GM12878 (cell line): ENCODE data around the gene CCNL1. TPM values are rescaled to one million over a fixed set of nuclear protein-coding genes. Genes with fewer than 3 reads are reported as not detected.

Experiments
- ATAC-seq: fragments of 200-7000 bp; cut with Tn5 transposase; 3 replicates; pipeline ENCODE4 v1.9.1; 2020; ENCODE audit warnings: mild to moderate bottlenecking, moderate library complexity
- BruUV-seq: library from RNA; stranded (reverse); fragments of 400-500 nt; replicated peaks from 2 replicates; lab custom pipeline; 2021; lab: Mats Ljungman, UMichigan
- CTCF ChIA-PET: fragments of 300-600 bp; sonication (Branson Sonifier 250); formaldehyde crosslinking; extraction: SDS; loops from one replicate; lab custom pipeline; 2021; ENCODE audit warnings: inconsistent platforms; lab: Yijun Ruan, JAX
- POLR2A ChIA-PET: fragments of 350-600 bp; formaldehyde crosslinking; extraction: SDS; loops from one replicate; lab custom pipeline; 2021; ENCODE audit warnings: inconsistent platforms; lab: Charles Lee
- RAD21 ChIA-PET: fragments of 300-600 bp; sonication (Branson Sonifier 250); formaldehyde crosslinking; loops from one replicate; lab custom pipeline; 2023; ENCODE audit warnings: antibody characterized with exemption; ENCODE audit not compliant: unreplicated experiment; lab: Charles Lee
- SMC1A ChIA-PET: fragments of 300-600 bp; sonication (Branson Sonifier 250); formaldehyde crosslinking; loops from one replicate; lab custom pipeline; 2023; ENCODE audit not compliant: unreplicated experiment, uncharacterized antibody; lab: Charles Lee
- DNase-seq: peaks from one replicate; pipeline ENCODE4 v3.0.0-alpha.2; 2011; ENCODE audit warnings: low read depth, low spot score
- FAIRE-seq: peaks from 3 replicates; lab custom pipeline; 2011; peaks lifted over from hg19 to GRCh38; lab: Jason Lieb, UNC
- H2AFZ ChIP-seq: 2 replicates; pipeline ENCODE4 v1.6.0; 2011; ENCODE audit warnings: low read depth, low read length, control low read depth; ENCODE audit not compliant: control insufficient read depth
- H3K27ac ChIP-seq: 2 replicates; pipeline ENCODE4 v1.5.1; 2011; ENCODE audit warnings: control low read depth; ENCODE audit not compliant: control insufficient read depth, insufficient read depth
- H3K27me3 ChIP-seq, 2 experiments: replicated peaks in 1 of 2; 2 replicates each; pipeline versions ENCODE4 v1.6.0 to v1.6.1; 2011; ENCODE audit warnings: low read length in 1 of 2; ENCODE audit not compliant: control insufficient read depth in 2 of 2, insufficient read depth in 2 of 2
- H3K36me3 ChIP-seq, 2 experiments: 2 replicates each; pipeline ENCODE4 v1.5.1; 2011; ENCODE audit warnings: low read length in 1 of 2; ENCODE audit not compliant: control insufficient read depth in 2 of 2, insufficient read depth in 2 of 2
- H3K4me1 ChIP-seq: 2 replicates; pipeline ENCODE4 v1.6.1; 2011; ENCODE audit warnings: mild to moderate bottlenecking, low read length, moderate library complexity, mixed read lengths; ENCODE audit not compliant: control insufficient read depth, insufficient read depth
- H3K4me2 ChIP-seq: 2 replicates; pipeline ENCODE4 v1.6.0; 2011; ENCODE audit warnings: control low read depth; ENCODE audit not compliant: control insufficient read depth, insufficient read depth
- H3K4me3 ChIP-seq: fragments of 200-600 bp; sonication (generic); 2 replicates; pipeline ENCODE4 v1.5.1; 2016
- H3K79me2 ChIP-seq: 2 replicates; pipeline ENCODE4 v1.6.0; 2011; ENCODE audit warnings: low read length; ENCODE audit not compliant: control insufficient read depth, insufficient read depth
- H3K9ac ChIP-seq: 2 replicates; pipeline ENCODE4 v1.8.0; 2011; ENCODE audit warnings: low read length, control low read depth, mixed read lengths; ENCODE audit not compliant: control insufficient read depth, insufficient read depth
- H3K9me3 ChIP-seq: replicated peaks from 3 replicates; pipeline ENCODE4 v1.5.1; 2011; ENCODE audit warnings: mild to moderate bottlenecking, low read length; ENCODE audit not compliant: control insufficient read depth, insufficient read depth
- H4K20me1 ChIP-seq: 2 replicates; pipeline ENCODE4 v1.6.0; 2011; ENCODE audit not compliant: control insufficient read depth, insufficient read depth
- BHLHE40 ChIP-seq, 2 experiments: fragments of 450-650 bp in 1 of 2; IDR thresholded peaks; 2 replicates each; pipeline ENCODE4 v1.6.1; 2011 to 2017; ENCODE audit warnings: low read depth in 2 of 2, borderline replicate concordance in 1 of 2, improper control_type of control experiment in 1 of 2, low read length in 1 of 2, mild to moderate bottlenecking in 1 of 2
- CEBPB ChIP-seq, 2 experiments: fragments of 150-350 bp in 1 of 2; IDR thresholded peaks; 2 replicates each; pipeline ENCODE4 v1.6.1; 2012 to 2014; ENCODE audit warnings: low read depth in 2 of 2, low read length in 2 of 2, borderline replicate concordance in 1 of 2, inconsistent platforms in 1 of 2
- DPF2 ChIP-seq: fragments of 450-650 bp; IDR thresholded peaks from 2 replicates; pipeline ENCODE4 v1.6.1; 2017; ENCODE audit warnings: mild to moderate bottlenecking
- EP300 ChIP-seq, 2 experiments: fragments of 150-350 bp in 1 of 2; IDR thresholded peaks; 2 replicates each; pipeline ENCODE4 v1.6.1; 2011 to 2012; ENCODE audit warnings: low read depth in 2 of 2, low read length in 2 of 2, borderline replicate concordance in 1 of 2, improper control_type of control experiment in 1 of 2, inconsistent platforms in 1 of 2; ENCODE audit not compliant: control insufficient read depth in 1 of 2
- EZH2 ChIP-seq: IDR thresholded peaks from 2 replicates; pipeline ENCODE4 v1.6.1; 2012; ENCODE audit warnings: low read depth, mild to moderate bottlenecking, control low read depth, inconsistent platforms, low read length, borderline replicate concordance; ENCODE audit not compliant: control insufficient read depth
- FOXK2 ChIP-seq: fragments of 450-650 bp; IDR thresholded peaks from 2 replicates; pipeline ENCODE4 v1.6.1; 2017; ENCODE audit warnings: mild to moderate bottlenecking, moderate library complexity
- NFIC ChIP-seq: IDR thresholded peaks from 2 replicates; pipeline ENCODE4 v1.6.1; 2012; ENCODE audit warnings: low read depth, mild to moderate bottlenecking, inconsistent platforms, low read length, moderate library complexity
- NR2F1 ChIP-seq: fragments of 450-650 bp; conservative IDR thresholded peaks from 2 replicates; pipeline ENCODE4 v1.6.1; 2017; ENCODE audit warnings: mild to moderate bottlenecking
- NRF1 ChIP-seq: conservative IDR thresholded peaks from 2 replicates; pipeline ENCODE4 v1.6.1; 2011; ENCODE audit warnings: mild to moderate bottlenecking, low read depth, low read length, improper control_type of control experiment
- SMAD5 ChIP-seq: IDR thresholded peaks from 2 replicates; pipeline ENCODE4 v1.6.1; 2016; ENCODE audit warnings: antibody characterized with exemption, low read depth
- WGBS: methylation state at CpG from one replicate; pipeline ENCODE4 v1.1.6; 2016; ENCODE audit warnings: low lambda C conversion rate; ENCODE audit not compliant: insufficient replicate concordance, insufficient coverage; ENCODE audit errors: missing lambda C conversion rate; 5-methylcytosine and 5-hydroxymethylcytosine counted together
- in situ Hi-C: fragments of 300-500 bp; cut with MboI; formaldehyde crosslinking; loops from 9 replicates; pipeline ENCODE4 v1.14.3; 2018; ENCODE audit warnings: mixed read lengths
- intact Hi-C: fragments of 100-400 bp; cut with micrococcal nuclease; formaldehyde crosslinking; loops from one replicate; pipeline ENCODE4 v1.14.2; 2022; ENCODE audit not compliant: unreplicated experiment
- polyA plus RNA-seq, 11 experiments: library from polyadenylated mRNA; depleted of rRNA in 4 of 11; unstranded in 6 of 11; stranded (reverse) in 5 of 11; fragments of >200 nt; fragmentation: Nextera tagmentation in 4 of 11; fragmentation: Illumina TruSeq in 1 of 11; extraction: Ambion mirVana in 4 of 11; extraction: Trizol in 1 of 11; gene quantifications; 1 replicate in 1 of 11; 2 replicates in 10 of 11; pipeline versions ENCODE4 v1.2.1 to v1.2.3, GENCODE V29; 2011 to 2016; ENCODE audit warnings: inconsistent platforms in 2 of 11, missing spikeins in 2 of 11, low read depth in 1 of 11
- total RNA-seq, 4 experiments: library from RNA; depleted of rRNA in 3 of 4; stranded (reverse); fragments of >200 nt in 3 of 4; fragmentation: Illumina TruSeq in 1 of 4; extraction: Trizol in 1 of 4; gene quantifications; 2 replicates each; pipeline versions ENCODE4 v1.2.1 to v1.2.3, GENCODE V29; 2013 to 2021
- TF ChIP-seq, protein P1 (sequence below): fragments of 450-650 bp; IDR thresholded peaks from 2 replicates; pipeline ENCODE4 v1.6.1; 2018; ENCODE audit warnings: mild to moderate bottlenecking, low read depth, moderate library complexity; ENCODE audit not compliant: partially characterized antibody
- TF ChIP-seq, protein P2 (sequence below): fragments of 450-650 bp; conservative IDR thresholded peaks from 2 replicates; pipeline ENCODE4 v1.6.1; 2017; ENCODE audit warnings: mild to moderate bottlenecking, moderate library complexity
- TF ChIP-seq, protein P3 (sequence below): IDR thresholded peaks from 2 replicates; pipeline ENCODE4 v1.6.1; 2012; ENCODE audit warnings: low read length, inconsistent platforms

CCNL1 gene
- total and polyA plus RNA-seq, 10 of the 15 experiments (the other 5 are each of a cell fraction or from before 2014, with no cell fraction given), result 22.2 to 174 (median 115) TPM

- TF ChIP-seq, protein P1, sequence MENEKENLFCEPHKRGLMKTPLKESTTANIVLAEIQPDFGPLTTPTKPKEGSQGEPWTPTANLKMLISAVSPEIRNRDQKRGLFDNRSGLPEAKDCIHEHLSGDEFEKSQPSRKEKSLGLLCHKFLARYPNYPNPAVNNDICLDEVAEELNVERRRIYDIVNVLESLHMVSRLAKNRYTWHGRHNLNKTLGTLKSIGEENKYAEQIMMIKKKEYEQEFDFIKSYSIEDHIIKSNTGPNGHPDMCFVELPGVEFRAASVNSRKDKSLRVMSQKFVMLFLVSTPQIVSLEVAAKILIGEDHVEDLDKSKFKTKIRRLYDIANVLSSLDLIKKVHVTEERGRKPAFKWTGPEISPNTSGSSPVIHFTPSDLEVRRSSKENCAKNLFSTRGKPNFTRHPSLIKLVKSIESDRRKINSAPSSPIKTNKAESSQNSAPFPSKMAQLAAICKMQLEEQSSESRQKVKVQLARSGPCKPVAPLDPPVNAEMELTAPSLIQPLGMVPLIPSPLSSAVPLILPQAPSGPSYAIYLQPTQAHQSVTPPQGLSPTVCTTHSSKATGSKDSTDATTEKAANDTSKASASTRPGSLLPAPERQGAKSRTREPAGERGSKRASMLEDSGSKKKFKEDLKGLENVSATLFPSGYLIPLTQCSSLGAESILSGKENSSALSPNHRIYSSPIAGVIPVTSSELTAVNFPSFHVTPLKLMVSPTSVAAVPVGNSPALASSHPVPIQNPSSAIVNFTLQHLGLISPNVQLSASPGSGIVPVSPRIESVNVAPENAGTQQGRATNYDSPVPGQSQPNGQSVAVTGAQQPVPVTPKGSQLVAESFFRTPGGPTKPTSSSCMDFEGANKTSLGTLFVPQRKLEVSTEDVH, result no peak
- no peak for TF ChIP-seq CEBPB (IDR thresholded peaks at IDR 0.05; ENCODE audit: borderline replicate concordance in 1 of 2, low read depth in 2 of 2, low read length in 2 of 2)
- TF ChIP-seq NFIC, result no peak
- no peak for TF ChIP-seq BHLHE40 (IDR thresholded peaks at IDR 0.05; ENCODE audit: borderline replicate concordance in 1 of 2, low read depth in 2 of 2, low read length in 1 of 2)
Observed at GRCh38 chr3:157122116-157122515, 37.8 kb downstream of the CCNL1 start (continued).

GRCh38 chr3:157121522-157121921, 38.4 kb downstream of the CCNL1 start:
- CTCF ChIA-PET, result interaction anchor here (0.6 to 50.9 kb wide), 3 partner anchors 5 to 327 kb away, joined by 3 to 939 read pairs (median 939); no protein-coding TSS in a partner anchor
- Histone ChIP-seq H3K4me1 (no peaks in the 10 kb centered on the region), H3K9ac (no peak overlapping the region), H3K9me3 (no peaks in the 10 kb centered on the region), H4K20me1 (no peaks in the 10 kb centered on the region), H2AFZ (no peak overlapping the region), H3K4me2 (no peak overlapping the region), H3K4me3 (no peak overlapping the region), H3K27me3 (no peaks in the 10 kb centered on the region), H3K36me3 (no peaks in the 10 kb centered on the region), H3K79me2 (no peaks in the 10 kb centered on the region), H3K27ac (no peak overlapping the region)
- SMC1A ChIA-PET, result interaction anchor here (1.0 to 10.3 kb wide), 4 partner anchors 11 to 210 kb away, joined by 3 to 85 read pairs (median 6); no protein-coding TSS in a partner anchor
- WGBS, result 100% methylated on average over 1 of the region's 1 CpG
- TF ChIP-seq, protein P2, sequence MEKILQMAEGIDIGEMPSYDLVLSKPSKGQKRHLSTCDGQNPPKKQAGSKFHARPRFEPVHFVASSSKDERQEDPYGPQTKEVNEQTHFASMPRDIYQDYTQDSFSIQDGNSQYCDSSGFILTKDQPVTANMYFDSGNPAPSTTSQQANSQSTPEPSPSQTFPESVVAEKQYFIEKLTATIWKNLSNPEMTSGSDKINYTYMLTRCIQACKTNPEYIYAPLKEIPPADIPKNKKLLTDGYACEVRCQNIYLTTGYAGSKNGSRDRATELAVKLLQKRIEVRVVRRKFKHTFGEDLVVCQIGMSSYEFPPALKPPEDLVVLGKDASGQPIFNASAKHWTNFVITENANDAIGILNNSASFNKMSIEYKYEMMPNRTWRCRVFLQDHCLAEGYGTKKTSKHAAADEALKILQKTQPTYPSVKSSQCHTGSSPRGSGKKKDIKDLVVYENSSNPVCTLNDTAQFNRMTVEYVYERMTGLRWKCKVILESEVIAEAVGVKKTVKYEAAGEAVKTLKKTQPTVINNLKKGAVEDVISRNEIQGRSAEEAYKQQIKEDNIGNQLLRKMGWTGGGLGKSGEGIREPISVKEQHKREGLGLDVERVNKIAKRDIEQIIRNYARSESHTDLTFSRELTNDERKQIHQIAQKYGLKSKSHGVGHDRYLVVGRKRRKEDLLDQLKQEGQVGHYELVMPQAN, result no peak
- TF ChIP-seq SMAD5, result no peak
- TF ChIP-seq DPF2, result no peak
- TF ChIP-seq NR2F1, result no peak
- TF ChIP-seq EP300 (IDR thresholded peaks at IDR 0.05; ENCODE audit: borderline replicate concordance in 1 of 2, control insufficient read depth in 1 of 2, low read depth in 2 of 2, low read length in 2 of 2), result no peak
- no peak for TF ChIP-seq FOXK2
- TF ChIP-seq NRF1, result no peak
- no peak for TF ChIP-seq EZH2
- TF ChIP-seq, protein P3, sequence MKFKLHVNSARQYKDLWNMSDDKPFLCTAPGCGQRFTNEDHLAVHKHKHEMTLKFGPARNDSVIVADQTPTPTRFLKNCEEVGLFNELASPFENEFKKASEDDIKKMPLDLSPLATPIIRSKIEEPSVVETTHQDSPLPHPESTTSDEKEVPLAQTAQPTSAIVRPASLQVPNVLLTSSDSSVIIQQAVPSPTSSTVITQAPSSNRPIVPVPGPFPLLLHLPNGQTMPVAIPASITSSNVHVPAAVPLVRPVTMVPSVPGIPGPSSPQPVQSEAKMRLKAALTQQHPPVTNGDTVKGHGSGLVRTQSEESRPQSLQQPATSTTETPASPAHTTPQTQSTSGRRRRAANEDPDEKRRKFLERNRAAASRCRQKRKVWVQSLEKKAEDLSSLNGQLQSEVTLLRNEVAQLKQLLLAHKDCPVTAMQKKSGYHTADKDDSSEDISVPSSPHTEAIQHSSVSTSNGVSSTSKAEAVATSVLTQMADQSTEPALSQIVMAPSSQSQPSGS, result no peak
- no TSS peak for BruUV-seq
- RAD21 ChIA-PET, result interaction anchor here (1.0 to 13.8 kb wide), 2 partner anchors 15 to 30 kb away, joined by 4 to 153 read pairs; no protein-coding TSS in a partner anchor
- no peak for DNase-seq
- intact Hi-C loops (no loop called here), in situ Hi-C loops (no loop called here)
- no peak for ATAC-seq
- no peak for FAIRE-seq
- POLR2A ChIA-PET, result interaction anchor here (0.6 to 1.3 kb wide), 4 partner anchors 19 to 42 kb away, joined by 3 to 4 read pairs (median 3); no protein-coding TSS in a partner anchor
